Cardiac muscle cell (in vitro differentiated cells and primary cell): ENCODE measurements around the gene SH3GL2. TPM values are rescaled to one million over a fixed set of nuclear protein-coding genes. Genes with fewer than 3 reads are reported as not detected.

ENCODE experiments used
- DNase-seq, 2 donors: peaks; one replicate each; pipeline versions ENCODE4 v3.0.0 to v3.0.0-alpha.2; 2010 to 2017; ENCODE audit warnings: low read depth in 1 of 2, low spot score in 1 of 2
- H3K27ac ChIP-seq: fragments of 200-600 bp; sonication (generic); 2 replicates; pipeline ENCODE4 v1.5.1; 2016
- H3K27me3 ChIP-seq: fragments of 200-600 bp; sonication (generic); 2 replicates; pipeline ENCODE4 v1.6.0; 2016; ENCODE audit warnings: control low read depth
- H3K36me3 ChIP-seq: fragments of 200-600 bp; sonication (generic); 2 replicates; pipeline ENCODE4 v1.5.1; 2016; ENCODE audit warnings: control low read depth
- H3K4me1 ChIP-seq: fragments of 200-600 bp; sonication (generic); 2 replicates; pipeline ENCODE4 v1.8.1; 2017; ENCODE audit warnings: low read depth, mild to moderate bottlenecking, mixed run types
- H3K4me3 ChIP-seq: fragments of 200-600 bp; sonication (generic); 2 replicates; pipeline ENCODE4 v1.5.1; 2016; ENCODE audit warnings: mild to moderate bottlenecking
- H3K9me3 ChIP-seq: fragments of 200-600 bp; sonication (generic); 2 replicates; pipeline ENCODE4 v1.5.1; 2017; ENCODE audit warnings: low read depth, mild to moderate bottlenecking, control low read depth
- polyA plus RNA-seq: library from polyadenylated mRNA; unstranded; fragments of >200 nt; fragmentation: Nextera tagmentation; extraction: Ambion mirVana; gene quantifications from 2 replicates; pipeline ENCODE4 v1.2.1, GENCODE V29; 2016
- total RNA-seq: library from RNA; depleted of rRNA; stranded (reverse); fragments of >200 nt; gene quantifications from 2 replicates; pipeline ENCODE4 v1.2.3, GENCODE V29; 2016
- TF ChIP-seq, protein P1 (sequence below): IDR thresholded peaks from 2 replicates; pipeline ENCODE4 v1.5.1; 2012; ENCODE audit warnings: low read depth, mild to moderate bottlenecking, low read length

The SH3GL2 gene
- total and polyA plus RNA-seq, 2 experiments from 2014 or later = 0.06 TPM; not detected in 1

DNA sequence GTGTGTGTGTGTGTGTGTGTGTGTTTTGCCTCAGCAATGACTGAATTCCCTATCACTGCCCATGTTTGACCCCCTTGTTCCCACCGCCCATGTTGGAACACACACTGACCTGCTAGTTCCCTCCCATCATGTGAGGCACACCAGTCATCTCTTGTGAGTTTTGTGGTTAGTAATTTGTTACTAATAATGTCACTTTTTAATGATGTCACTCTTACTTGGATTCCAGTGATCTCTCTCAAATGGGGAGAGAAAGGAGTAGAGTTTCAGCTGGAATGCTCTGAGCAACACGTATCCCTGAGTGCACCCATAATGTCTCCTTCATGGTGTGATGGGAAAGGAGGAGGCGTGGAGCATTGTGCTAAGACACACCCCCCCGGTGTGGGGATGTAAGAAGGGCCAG lies 172.6 kb downstream of the SH3GL2 start:
- no peak for DNase-seq
- H3K4me3 ChIP-seq = no peak overlapping the region
- TF ChIP-seq, protein P1, sequence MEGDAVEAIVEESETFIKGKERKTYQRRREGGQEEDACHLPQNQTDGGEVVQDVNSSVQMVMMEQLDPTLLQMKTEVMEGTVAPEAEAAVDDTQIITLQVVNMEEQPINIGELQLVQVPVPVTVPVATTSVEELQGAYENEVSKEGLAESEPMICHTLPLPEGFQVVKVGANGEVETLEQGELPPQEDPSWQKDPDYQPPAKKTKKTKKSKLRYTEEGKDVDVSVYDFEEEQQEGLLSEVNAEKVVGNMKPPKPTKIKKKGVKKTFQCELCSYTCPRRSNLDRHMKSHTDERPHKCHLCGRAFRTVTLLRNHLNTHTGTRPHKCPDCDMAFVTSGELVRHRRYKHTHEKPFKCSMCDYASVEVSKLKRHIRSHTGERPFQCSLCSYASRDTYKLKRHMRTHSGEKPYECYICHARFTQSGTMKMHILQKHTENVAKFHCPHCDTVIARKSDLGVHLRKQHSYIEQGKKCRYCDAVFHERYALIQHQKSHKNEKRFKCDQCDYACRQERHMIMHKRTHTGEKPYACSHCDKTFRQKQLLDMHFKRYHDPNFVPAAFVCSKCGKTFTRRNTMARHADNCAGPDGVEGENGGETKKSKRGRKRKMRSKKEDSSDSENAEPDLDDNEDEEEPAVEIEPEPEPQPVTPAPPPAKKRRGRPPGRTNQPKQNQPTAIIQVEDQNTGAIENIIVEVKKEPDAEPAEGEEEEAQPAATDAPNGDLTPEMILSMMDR = no peak
- no peaks in the 10 kb centered on the region for H3K36me3 ChIP-seq
- H3K4me1 ChIP-seq = no peaks in the 10 kb centered on the region
- H3K27me3 ChIP-seq = no peaks in the 10 kb centered on the region
- no peak overlapping the region for H3K27ac ChIP-seq
- H3K9me3 ChIP-seq = no peaks in the 10 kb centered on the region

DNA sequence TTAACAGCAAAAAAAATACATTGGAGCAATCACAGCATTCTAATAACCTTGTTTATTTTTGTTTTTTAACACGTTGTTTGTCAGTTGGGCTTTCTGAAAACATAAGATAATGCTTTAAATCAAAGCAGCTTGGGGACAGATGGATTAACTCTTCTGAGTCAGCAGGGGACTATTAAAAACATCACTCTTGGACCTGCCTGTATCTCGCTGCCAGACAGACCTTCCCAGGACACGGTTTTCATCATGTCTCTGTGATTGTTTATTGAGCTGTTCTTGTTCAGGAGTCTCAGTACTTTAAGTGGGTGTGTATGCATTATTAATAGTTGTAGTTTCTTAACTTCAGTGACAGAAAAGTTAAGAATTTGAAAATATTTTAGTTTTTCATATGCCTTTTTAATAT lies 173.2 kb downstream of the SH3GL2 start:
- Histone ChIP-seq H3K27ac (no peak overlapping the region), H3K27me3 (no peaks in the 10 kb centered on the region), H3K9me3 (no peaks in the 10 kb centered on the region), H3K4me1 (no peaks in the 10 kb centered on the region), H3K36me3 (no peaks in the 10 kb centered on the region), H3K4me3 (no peak overlapping the region)
- DNase-seq = no peak
- TF ChIP-seq, protein P1 = no peak

GRCh38 chr9:17757816-17758215 lies 178.9 kb downstream of the SH3GL2 start:
- no peak overlapping the region for H3K4me3 ChIP-seq
- H3K9me3 ChIP-seq = no peaks in the 10 kb centered on the region
- DNase-seq = no peak
- H3K36me3 ChIP-seq = no peaks in the 10 kb centered on the region
- H3K4me1 ChIP-seq = no peaks in the 10 kb centered on the region
- no peaks in the 10 kb centered on the region for H3K27me3 ChIP-seq
- no peak overlapping the region for H3K27ac ChIP-seq
- TF ChIP-seq, protein P1 = no peak

GRCh38 chr9:17760250-17760649 lies 181.4 kb downstream of the SH3GL2 start:
- Histone ChIP-seq H3K27ac (no peak overlapping the region), H3K27me3 (no peaks in the 10 kb centered on the region), H3K4me3 (no peak overlapping the region), H3K9me3 (no peaks in the 10 kb centered on the region), H3K4me1 (no peaks in the 10 kb centered on the region), H3K36me3 (no peaks in the 10 kb centered on the region)
- TF ChIP-seq, protein P1 = no peak
- DNase-seq = no peak

DNA sequence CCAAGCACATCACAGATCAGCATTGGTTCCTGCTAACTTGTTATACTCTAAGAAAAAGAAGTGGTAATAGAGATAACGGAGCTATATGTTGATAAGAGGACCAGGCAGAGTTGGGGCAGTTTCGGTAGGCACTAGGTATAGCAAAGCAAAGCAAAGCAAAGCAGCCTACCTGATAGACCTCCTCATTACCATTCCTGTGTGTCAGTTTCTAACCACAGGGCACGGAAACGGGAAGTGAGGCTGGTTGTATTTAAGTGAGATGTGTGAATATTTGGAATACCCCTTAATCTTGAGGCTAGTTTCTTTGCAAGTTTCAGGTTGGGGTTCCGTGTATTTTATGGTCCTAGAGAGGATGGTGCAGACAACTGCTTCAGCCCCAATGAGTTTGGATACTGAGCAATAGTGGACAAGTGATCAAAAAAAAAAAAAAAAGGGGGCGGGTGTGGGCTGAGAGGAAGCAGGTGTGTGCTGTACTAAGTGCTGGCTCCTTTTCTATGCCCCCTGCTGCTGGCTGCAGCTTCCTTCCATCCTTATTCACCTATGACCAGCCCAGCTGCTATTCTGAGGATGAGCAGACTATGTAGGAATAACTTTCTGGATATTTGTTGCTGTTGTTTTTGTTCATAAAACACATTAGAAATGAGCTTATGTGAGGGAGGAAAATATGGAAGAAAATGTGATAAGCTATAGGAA lies 183.3 kb downstream of the SH3GL2 start:
- Histone ChIP-seq H3K4me3 (no peak overlapping the region), H3K27ac (no peak overlapping the region), H3K36me3 (no peaks in the 10 kb centered on the region), H3K4me1 (no peaks in the 10 kb centered on the region), H3K9me3 (no peaks in the 10 kb centered on the region), H3K27me3 (no peaks in the 10 kb centered on the region)
- DNase-seq = no peak
- TF ChIP-seq, protein P1 = no peak
